Mesenteric fat pad (tissue), 1 donor: ENCODE data around the gene WDR41. TPM values are rescaled to one million over a fixed set of nuclear protein-coding genes. Genes with fewer than 3 reads are reported as not detected.

Experiments used
- DNase-seq: peaks from one replicate; pipeline ENCODE4 v3.0.0-alpha.2; 2020; ENCODE audit warnings: low spot score
- total RNA-seq: library from RNA; stranded (reverse); fragmentation: NEBNext Ultra II Directional; extraction: Animal tissue kit (Norgen Biotek cat#: 25700); gene quantifications from one replicate; pipeline ENCODE4 v1.2.1, GENCODE V29; 2021
- donor health status: DM: yes; HTN: yes; CAD: no.

The WDR41 gene
- total RNA-seq, 1 donor from 2014 or later = 38.8 TPM

GRCh38 chr5:77449277-77449676 lies 42.8 kb downstream of the WDR41 start:
- no peak for DNase-seq

- no peak for DNase-seq
Measured at GRCh38 chr5:77448831-77449230, 43.3 kb downstream of the WDR41 start.

- no peak for DNase-seq
Measured at GRCh38 chr5:77444356-77444755, 47.8 kb downstream of the WDR41 start.

GRCh38 chr5:77443670-77444069 lies 48.4 kb downstream of the WDR41 start:
- no peak for DNase-seq

GRCh38 chr5:77438071-77438470 lies 54.0 kb downstream of the WDR41 start:
- DNase-seq = no peak

- no peak for DNase-seq
Measured at GRCh38 chr5:77437194-77437593, 54.9 kb downstream of the WDR41 start.

GRCh38 chr5:77431719-77432118 lies 60.4 kb downstream of the WDR41 start:
- no peak for DNase-seq

- DNase-seq = no peak
Measured at GRCh38 chr5:77431286-77431685, 60.8 kb downstream of the WDR41 start.

GRCh38 chr5:77430726-77431125 lies 61.4 kb downstream of the WDR41 start:
- DNase-seq = no peak

- DNase-seq = no peak
Measured at GRCh38 chr5:77428526-77428925, 63.6 kb downstream of the WDR41 start.

GRCh38 chr5:77427998-77428397 lies 64.1 kb downstream of the WDR41 start:
- no peak for DNase-seq

GRCh38 chr5:77426670-77427069 lies 65.4 kb downstream of the WDR41 start:
- DNase-seq = no peak

- DNase-seq = no peak
Measured at GRCh38 chr5:77425998-77426659, 66.0 kb downstream of the WDR41 start.

- no peak for DNase-seq
Measured at GRCh38 chr5:77425420-77425819, 66.7 kb downstream of the WDR41 start.

GRCh38 chr5:77424921-77425320 lies 67.2 kb downstream of the WDR41 start:
- DNase-seq = no peak

GRCh38 chr5:77423022-77423750 lies 68.9 kb downstream of the WDR41 start:
- no peak for DNase-seq

GRCh38 chr5:77420940-77421339 lies 71.2 kb downstream of the WDR41 start:
- no peak for DNase-seq

- DNase-seq = no peak
Measured at GRCh38 chr5:77419644-77420582, 72.2 kb downstream of the WDR41 start.

GRCh38 chr5:77418601-77419581 lies 73.2 kb downstream of the WDR41 start:
- no peak for DNase-seq

GRCh38 chr5:77418162-77418561 lies 74.0 kb downstream of the WDR41 start:
- no peak for DNase-seq

- no peak for DNase-seq
Measured at GRCh38 chr5:77413049-77413448, 79.1 kb downstream of the WDR41 start.
